GM10248 (cell line): ENCODE data around the gene RDH13.
"Not testable (repeated sequence)": the region's sequence is repeated elsewhere in the genome, so short reads cannot be mapped to it uniquely, and the experiment has no call there.

Source experiments
- CTCF ChIA-PET: fragments of 300-600 bp; sonication (Branson Sonifier 250); formaldehyde crosslinking; extraction: SDS; loops from one replicate; lab custom pipeline; 2021; ENCODE audit warnings: antibody characterized with exemption; lab: Yijun Ruan, JAX
- POLR2A ChIA-PET: fragments of 350-650 bp; sonication (Branson Sonifier 250); formaldehyde crosslinking; extraction: SDS; loops from one replicate; lab custom pipeline; 2020; ENCODE audit warnings: antibody characterized with exemption; lab: Yijun Ruan, JAX
- DNase-seq: peaks from one replicate; pipeline ENCODE4 v3.0.0; 2012; ENCODE audit errors: extremely low spot score
- TF ChIP-seq, protein P1 (sequence below): IDR thresholded peaks from 2 replicates; pipeline ENCODE4 v1.5.1; 2012; ENCODE audit warnings: mild to moderate bottlenecking, low read depth; ENCODE audit errors: extremely low read depth, missing control alignments, control extremely low read depth

Gene RDH13

DNA sequence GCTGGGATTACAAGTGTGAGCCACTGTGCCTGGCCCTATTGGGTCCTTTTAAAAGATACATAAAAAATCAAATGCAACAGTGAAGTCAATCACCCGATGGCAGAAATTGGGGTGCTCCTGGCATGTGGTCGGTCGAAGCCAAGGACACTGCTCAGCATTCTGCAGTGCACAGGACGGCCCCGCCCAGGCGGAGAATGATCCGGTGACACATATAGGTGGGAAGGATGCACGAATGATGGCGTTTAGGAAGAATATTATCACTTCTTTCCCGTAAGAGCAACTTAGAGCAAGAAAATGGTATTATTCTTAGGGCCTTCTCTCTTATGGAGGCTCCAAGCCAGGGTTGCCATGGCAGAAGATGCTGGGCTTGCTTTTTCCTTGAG is 21.7 kb downstream of the RDH13 start:
- TF ChIP-seq, protein P1, sequence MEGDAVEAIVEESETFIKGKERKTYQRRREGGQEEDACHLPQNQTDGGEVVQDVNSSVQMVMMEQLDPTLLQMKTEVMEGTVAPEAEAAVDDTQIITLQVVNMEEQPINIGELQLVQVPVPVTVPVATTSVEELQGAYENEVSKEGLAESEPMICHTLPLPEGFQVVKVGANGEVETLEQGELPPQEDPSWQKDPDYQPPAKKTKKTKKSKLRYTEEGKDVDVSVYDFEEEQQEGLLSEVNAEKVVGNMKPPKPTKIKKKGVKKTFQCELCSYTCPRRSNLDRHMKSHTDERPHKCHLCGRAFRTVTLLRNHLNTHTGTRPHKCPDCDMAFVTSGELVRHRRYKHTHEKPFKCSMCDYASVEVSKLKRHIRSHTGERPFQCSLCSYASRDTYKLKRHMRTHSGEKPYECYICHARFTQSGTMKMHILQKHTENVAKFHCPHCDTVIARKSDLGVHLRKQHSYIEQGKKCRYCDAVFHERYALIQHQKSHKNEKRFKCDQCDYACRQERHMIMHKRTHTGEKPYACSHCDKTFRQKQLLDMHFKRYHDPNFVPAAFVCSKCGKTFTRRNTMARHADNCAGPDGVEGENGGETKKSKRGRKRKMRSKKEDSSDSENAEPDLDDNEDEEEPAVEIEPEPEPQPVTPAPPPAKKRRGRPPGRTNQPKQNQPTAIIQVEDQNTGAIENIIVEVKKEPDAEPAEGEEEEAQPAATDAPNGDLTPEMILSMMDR, result no peak
- CTCF ChIA-PET, result no interaction called here
- no peak for DNase-seq
- POLR2A ChIA-PET, result no interaction called here

DNA sequence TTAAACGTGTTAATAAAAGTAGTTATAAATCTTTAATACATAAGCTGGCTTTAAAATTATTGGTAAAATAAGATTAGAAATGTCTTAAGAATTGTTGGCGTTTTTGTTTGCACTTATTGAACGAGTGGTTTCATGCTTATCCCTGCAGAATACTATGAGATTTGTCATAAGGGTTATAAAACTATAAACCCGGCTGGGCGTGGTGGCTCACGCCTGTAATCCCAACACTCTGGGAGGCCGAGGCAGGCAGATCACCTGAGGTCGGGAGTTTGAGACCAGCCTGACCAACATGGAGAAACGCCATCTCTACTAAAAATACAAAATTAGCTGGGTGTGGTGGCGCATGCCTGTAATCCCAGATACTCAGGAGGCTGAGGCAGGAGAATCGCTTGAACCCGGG is 22.3 kb downstream of the RDH13 start:
- CTCF ChIA-PET, POLR2A ChIA-PET, DNase-seq: not testable (repeated sequence)

DNA sequence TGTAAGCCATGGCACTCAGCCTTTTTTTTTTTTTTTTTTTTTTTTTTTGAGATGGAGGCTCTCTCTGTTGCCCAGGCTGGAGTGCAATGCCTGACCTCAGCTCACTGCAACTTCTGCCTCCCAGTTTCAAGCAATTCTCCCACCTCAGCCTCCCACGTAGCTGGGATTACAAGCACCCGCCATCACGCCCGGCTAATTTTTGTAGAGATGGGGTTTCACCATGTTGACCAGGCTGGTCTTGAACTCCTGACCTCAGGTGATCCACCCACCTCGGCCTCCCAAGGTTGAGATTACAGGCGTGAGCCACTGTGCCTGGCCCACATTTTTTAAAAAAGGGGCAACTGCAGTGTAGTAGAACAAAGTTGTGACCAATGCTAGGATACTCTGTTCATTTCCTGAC is 25.3 kb downstream of the RDH13 start:
- DNase-seq, POLR2A ChIA-PET: not testable (repeated sequence)
- CTCF ChIA-PET, result interaction anchor here (1.2 kb wide), 1 partner anchor 18 kb away, joined by 3 read pairs; no protein-coding TSS in a partner anchor

DNA sequence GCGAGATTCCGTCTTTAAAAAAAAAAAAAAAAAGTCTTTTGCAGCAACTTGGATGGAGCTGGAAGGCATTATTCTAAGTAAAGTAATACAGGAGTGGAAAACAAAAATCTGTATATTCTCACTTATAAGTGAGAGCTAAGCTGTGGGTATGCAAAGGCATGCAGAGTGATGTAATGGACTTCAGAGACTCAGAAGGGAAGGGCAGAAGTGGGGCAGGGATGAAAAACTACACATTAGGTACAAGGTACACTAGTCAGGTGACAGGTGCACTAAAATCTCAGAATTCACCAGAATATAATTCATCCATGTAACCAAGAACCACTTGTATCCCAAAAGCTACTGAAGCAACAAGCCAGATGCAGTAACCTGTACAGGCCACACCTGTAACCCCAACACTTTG is 26.9 kb downstream of the RDH13 start:
- CTCF ChIA-PET, result no interaction called here
- DNase-seq, result no peak
- POLR2A ChIA-PET, result interaction anchor here (0.7 kb wide), 1 partner anchor 1119 kb away, joined by 6 read pairs; no protein-coding TSS in a partner anchor
- TF ChIP-seq, protein P1, result no peak

- ChIA-PET POLR2A (no interaction called here), CTCF (interaction anchor here (0.8 kb wide), 1 partner anchor 597 kb away, joined by 3 read pairs; no protein-coding TSS in a partner anchor)
- TF ChIP-seq, protein P1, result no peak
- no peak for DNase-seq
These were observed 28.2 kb downstream of the RDH13 start for GRCh38 chr19:55034751-55035150.

DNA sequence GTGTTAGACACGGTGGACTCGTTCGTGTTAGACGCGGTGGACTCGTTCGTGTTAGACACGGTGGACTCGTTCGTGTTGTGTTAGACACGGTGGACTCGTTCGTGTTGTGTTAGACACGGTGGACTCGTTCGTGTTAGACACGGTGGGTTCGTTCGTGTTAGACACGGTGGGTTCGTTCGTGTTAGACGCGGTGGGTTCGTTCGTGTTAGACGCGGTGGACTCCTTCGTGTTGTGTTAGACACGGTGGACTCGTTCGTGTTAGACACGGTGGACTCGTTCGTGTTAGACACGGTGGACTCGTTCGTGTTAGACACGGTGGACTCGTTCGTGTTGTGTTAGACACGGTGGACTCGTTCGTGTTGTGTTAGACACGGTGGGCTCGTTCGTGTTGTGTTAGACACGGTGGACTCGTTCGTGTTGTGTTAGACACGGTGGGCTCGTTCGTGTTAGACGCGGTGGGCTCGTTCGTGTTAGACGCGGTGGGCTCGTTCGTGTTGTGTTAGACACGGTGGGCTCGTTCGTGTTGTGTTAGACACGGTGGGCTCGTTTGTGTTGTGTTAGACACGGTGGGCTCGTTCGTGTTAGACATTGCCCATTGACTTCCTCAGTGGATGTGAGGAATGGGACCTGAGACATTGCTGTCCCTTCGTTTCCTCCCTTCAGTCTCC is 29.8 kb downstream of the RDH13 start:
- CTCF ChIA-PET, POLR2A ChIA-PET, DNase-seq: not testable (repeated sequence)

DNA sequence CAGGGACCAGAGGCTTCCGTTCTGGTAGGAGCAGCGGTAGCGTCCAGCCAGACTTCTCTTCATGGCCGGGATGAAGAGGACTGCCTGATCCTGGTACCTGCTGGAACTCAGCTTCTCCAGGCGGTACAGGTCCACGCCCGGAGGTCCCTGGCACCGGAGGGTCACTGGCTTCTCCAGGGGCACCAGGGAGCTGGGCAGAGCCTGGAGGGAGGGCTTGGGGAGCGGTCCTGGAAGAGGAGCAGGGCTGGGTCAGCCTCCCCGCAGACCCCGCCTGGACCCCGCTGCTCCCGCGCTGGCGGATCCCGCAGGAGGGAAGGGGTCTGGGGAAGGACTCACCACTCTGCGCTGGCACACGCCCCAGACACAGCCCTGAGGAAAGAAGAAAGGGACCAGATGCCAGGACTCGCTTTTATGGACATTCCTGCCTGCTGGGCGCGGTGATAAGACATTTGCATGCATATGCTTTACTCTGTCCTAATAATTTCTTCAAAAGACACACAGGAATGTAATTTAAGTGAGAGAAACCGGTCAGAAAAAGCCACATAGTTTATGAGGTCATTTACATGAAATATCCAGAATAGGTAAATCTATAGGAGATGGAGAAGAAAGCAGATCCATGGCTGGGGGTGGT is 30.7 kb downstream of the RDH13 start:
- TF ChIP-seq, protein P1, result no peak
- CTCF ChIA-PET, result no interaction called here
- POLR2A ChIA-PET, result no interaction called here
- no peak for DNase-seq

- TF ChIP-seq, protein P1, result no peak
- ChIA-PET POLR2A (no interaction called here), CTCF (no interaction called here)
- DNase-seq, result no peak
These were observed 31.8 kb downstream of the RDH13 start for GRCh38 chr19:55031178-55031577.
